Stimulated activated naive CD8-positive, alpha-beta T cell treated with anti-CD3 and anti-CD28 coated beads, Interleukin-15, Interleukin-2, amounts not matched to agents 100 ng/mL and 50 ng/mL, for 24 hours (primary cell): Measurements from ENCODE around the gene RENBP.

Source experiments
- H3K27ac Mint-ChIP-seq: one replicate; pipeline ENCODE4 v1.8.0; 2021; ENCODE audit warnings: mild to moderate bottlenecking, mixed read lengths
- H3K27me3 Mint-ChIP-seq: one replicate; pipeline ENCODE4 v1.8.0; 2021; ENCODE audit warnings: mixed read lengths
- H3K36me3 Mint-ChIP-seq: one replicate; pipeline ENCODE4 v1.8.0; 2021; ENCODE audit warnings: low read depth, mixed read lengths
- H3K4me1 Mint-ChIP-seq: one replicate; pipeline ENCODE4 v1.8.0; 2021; ENCODE audit warnings: low read depth, mixed read lengths
- H3K4me3 Mint-ChIP-seq: one replicate; pipeline ENCODE4 v1.8.0; 2021; ENCODE audit warnings: mild to moderate bottlenecking, mixed read lengths
- H3K9me3 Mint-ChIP-seq: one replicate; pipeline ENCODE4 v1.8.0; 2021; ENCODE audit warnings: mixed read lengths

RENBP gene

GRCh38 chrX:153974003-153974725 lies 29.7 kb upstream of the RENBP start:
- Mint-ChIP-seq H3K36me3 (peaks cover 5% of the 10 kb centered on the region), H3K4me1 (peaks cover 25% of the 10 kb centered on the region)

GRCh38 chrX:153973127-153974002 lies 28.9 kb upstream of the RENBP start:
- Mint-ChIP-seq H3K27ac (peak overlapping the region; percentile 94), H3K4me1 (peaks cover 25% of the 10 kb centered on the region), H3K4me3 (peak overlapping the region; percentile 90), H3K27me3 (no peaks in the 10 kb centered on the region), H3K36me3 (peaks cover 6% of the 10 kb centered on the region), H3K9me3 (no peaks in the 10 kb centered on the region)

More at GRCh38 chrX:153974003-153974725, 29.7 kb upstream of the RENBP start:
- Mint-ChIP-seq H3K27ac (peak overlapping the region; percentile 94), H3K4me3 (peak overlapping the region; percentile 90), H3K9me3 (no peaks in the 10 kb centered on the region), H3K27me3 (no peaks in the 10 kb centered on the region)

DNA sequence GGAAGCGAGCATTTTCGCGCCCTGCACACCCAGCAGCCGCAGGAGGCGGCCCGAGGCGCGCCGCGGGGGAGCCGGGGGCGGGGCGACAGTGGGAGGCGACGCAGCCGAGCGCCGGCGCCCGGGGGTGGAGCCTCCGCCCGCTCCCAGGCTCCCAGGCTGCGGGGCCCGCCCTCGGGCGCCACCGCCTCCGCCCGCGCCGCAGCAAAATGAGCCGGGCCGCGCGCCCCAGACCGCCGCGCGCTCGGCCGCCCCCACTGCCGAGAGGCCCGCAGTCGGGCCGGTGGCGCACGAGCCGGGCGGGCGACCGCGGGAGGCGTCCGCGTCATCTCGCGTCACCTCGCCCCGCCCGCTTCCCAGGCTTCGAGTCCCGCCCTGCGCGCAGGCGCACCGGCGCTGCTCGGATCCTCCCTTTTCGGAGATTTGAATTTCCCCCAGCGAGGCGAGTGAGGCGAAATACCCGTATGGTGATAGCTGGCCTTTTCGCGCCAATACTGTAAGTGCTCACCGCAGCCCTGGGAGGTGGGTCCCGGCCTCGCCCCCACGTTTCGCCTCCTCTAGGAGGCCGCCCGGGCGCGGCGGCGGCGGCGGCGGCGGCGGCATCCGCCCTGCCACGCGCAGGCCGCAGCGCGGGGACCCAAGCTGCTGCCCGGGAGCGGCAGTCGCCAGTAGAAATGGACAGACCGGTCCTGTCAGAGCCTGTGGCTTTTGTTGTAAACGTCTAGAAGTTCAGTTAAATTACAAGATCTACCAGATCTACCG lies 28.1 kb upstream of the RENBP start, which contains the start of gene TMEM187:
TMEM187 (plus strand) TSS at position 387 of the 759 bp plus-strand sequence. CDS start 9,309 bp downstream, outside the sequence.
- no peaks in the 10 kb centered on the region for H3K27me3 Mint-ChIP-seq

DNA sequence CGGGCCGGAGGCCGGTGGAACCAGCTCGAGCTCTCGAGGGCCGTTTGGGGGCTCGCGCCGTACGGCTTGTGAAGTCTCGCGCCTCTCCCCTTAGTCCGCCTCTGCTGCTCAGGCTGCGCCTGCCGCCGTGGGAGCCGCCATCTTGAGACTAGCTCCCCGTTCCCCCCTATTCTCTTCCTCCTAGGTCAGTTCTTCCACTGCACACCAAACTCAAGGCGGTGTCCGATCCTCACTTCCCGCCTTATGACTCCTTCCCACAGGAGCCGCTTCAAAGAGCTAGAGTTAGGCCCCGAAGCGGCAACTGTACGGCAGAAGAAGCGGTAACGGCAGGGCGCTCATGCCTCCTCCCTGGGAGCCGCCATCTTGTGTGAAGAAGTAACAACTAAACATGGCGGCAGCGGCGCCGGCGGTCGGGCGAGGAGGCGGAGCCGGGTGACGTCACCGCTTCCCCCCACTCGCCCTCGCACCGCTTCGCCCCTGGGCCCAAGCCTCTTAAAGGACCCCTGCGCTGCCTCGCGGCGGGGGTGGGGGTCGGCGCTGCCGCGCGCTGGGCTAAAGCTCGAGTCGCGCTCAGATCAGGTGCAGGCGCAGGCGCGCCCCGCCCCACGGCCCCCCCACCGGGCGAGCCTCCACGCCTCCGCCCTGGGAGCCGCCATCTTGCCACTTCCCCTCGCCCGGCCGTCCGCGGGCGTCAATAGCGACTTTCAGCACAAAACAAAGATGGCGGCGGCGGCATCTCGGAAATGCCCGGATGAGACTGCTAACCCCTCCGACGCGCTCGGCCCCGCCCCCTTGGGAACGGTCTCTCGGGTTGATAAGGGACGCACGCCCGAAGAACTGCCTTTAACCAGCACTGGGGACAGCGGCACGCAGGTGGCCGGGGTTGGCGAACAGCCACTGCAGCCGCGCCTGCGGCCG lies 27.3 kb upstream of the RENBP start, which contains the start of gene HCFC1:
HCFC1 (minus strand) TSS at position 369 of the 918 bp plus-strand sequence. CDS start 978 bp downstream, outside the sequence.
- H3K36me3 Mint-ChIP-seq: peaks cover 18% of the 10 kb centered on the region
- no peaks in the 10 kb centered on the region for H3K9me3 Mint-ChIP-seq
- peaks cover 41% of the 10 kb centered on the region for H3K4me1 Mint-ChIP-seq
- peak within 1 kb of the TSS; percentile 97 for H3K4me3 Mint-ChIP-seq
- peak within 1 kb of the TSS; percentile 100 for H3K27ac Mint-ChIP-seq
- no peaks in the 10 kb centered on the region for H3K27me3 Mint-ChIP-seq

More for the DNA sequence above, 28.1 kb upstream of the RENBP start, which contains the start of gene TMEM187:
- Mint-ChIP-seq H3K9me3 (no peaks in the 10 kb centered on the region), H3K27ac (peak within 1 kb of the TSS; percentile 100), H3K36me3 (peaks cover 14% of the 10 kb centered on the region), H3K4me3 (peak within 1 kb of the TSS; percentile 97), H3K4me1 (peaks cover 33% of the 10 kb centered on the region)

- Mint-ChIP-seq H3K4me3 (peak overlapping the region; percentile 97), H3K27me3 (no peaks in the 10 kb centered on the region), H3K9me3 (no peaks in the 10 kb centered on the region), H3K4me1 (peaks cover 47% of the 10 kb centered on the region), H3K27ac (peak overlapping the region; percentile 100), H3K36me3 (peaks cover 18% of the 10 kb centered on the region)
Measured at GRCh38 chrX:153971124-153971449, 26.6 kb upstream of the RENBP start.

DNA sequence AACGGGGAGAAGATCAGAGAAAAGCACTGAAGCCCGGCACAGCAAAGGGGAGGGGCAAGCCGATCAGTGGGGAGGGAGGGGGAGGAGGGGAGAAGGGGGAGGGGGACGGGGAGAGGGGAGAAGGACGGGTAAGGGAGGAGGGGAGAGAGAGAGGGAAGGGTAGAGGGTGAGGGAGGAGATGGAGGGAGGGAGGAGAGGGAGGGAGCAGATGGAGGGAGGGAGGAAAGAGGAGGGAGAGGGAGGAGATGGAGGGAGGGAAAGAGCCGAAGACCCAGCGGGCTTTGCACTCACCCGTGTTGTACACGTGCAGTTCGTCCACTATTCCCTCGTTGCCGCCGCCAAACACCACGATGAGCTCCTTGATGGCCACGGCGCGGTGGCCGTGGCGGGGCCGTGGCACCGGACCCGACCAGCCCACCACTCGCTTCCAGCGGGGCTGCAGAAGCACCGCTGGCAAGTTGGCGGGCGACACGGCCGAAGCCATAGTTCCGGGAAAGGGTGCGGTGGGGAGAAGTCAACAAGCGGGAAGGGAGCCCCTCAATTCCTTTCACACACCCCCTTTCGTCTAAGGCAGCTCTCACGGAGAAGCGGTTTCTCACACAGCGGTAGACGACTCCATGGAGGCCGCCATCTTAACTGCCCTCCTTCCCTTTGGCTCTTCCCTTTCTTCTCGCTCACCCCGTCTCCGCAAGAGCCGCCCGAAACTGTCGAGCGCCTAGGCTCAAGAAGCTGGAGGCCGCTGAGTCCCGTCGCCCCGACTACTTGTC lies 26.1 kb upstream of the RENBP start:
- peak overlapping the region; percentile 100 for H3K27ac Mint-ChIP-seq
- H3K36me3 Mint-ChIP-seq: peaks cover 18% of the 10 kb centered on the region
- no peaks in the 10 kb centered on the region for H3K27me3 Mint-ChIP-seq
- H3K4me1 Mint-ChIP-seq: peaks cover 48% of the 10 kb centered on the region
- no peaks in the 10 kb centered on the region for H3K9me3 Mint-ChIP-seq
- H3K4me3 Mint-ChIP-seq: peak overlapping the region; percentile 97

DNA sequence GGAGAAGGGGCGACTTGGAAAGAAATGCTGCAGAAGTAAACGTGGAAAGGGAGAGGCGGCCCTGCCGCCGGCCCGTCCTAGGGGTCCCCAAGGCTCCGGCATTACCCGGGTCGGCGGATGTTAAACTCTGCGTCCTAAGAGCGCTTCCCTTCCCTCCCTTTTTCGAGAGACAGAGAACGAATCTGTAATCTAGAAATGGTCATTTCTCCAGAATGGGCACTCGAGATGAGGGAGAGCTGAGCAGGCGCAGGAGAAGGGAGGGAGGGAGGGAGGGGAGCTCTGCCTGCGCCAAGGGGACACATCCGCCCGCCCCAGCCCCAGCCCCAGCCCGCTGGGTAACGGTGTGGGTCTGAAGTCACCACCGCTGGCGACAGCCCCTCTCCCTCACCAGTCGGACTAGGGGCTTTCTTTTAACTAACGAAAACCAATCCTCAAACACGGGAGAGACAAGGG lies 25.5 kb upstream of the RENBP start:
- Mint-ChIP-seq H3K27me3 (no peaks in the 10 kb centered on the region), H3K4me1 (peaks cover 48% of the 10 kb centered on the region), H3K4me3 (peak overlapping the region; percentile 92), H3K9me3 (no peaks in the 10 kb centered on the region), H3K27ac (peak overlapping the region; percentile 40), H3K36me3 (peaks cover 18% of the 10 kb centered on the region)

- Mint-ChIP-seq H3K4me1 (peaks cover 42% of the 10 kb centered on the region), H3K4me3 (peak overlapping the region; percentile 92), H3K9me3 (no peaks in the 10 kb centered on the region), H3K27ac (peak overlapping the region; percentile 63), H3K36me3 (peaks cover 18% of the 10 kb centered on the region), H3K27me3 (no peaks in the 10 kb centered on the region)
Measured at GRCh38 chrX:153969125-153969903, 24.9 kb upstream of the RENBP start.

DNA sequence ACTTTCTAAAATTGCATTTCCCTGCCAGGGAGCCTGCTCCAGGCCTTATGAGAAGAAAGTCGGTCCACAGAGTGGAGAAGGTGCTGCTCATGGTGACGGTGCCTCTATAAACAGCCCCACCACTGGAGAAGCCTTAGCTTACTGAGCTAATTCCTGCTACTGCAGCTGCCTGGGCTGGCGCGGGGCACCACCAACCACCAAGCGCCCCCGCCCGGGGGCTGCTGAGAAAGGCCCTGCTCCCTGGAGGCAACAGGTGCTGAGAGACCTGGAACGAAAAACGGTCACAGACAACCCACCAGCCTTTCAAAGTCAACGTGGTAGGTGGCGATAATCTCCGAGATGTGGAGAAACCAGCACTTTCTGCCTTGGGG lies 24.3 kb upstream of the RENBP start:
- H3K27me3 Mint-ChIP-seq: no peaks in the 10 kb centered on the region
- H3K36me3 Mint-ChIP-seq: peaks cover 18% of the 10 kb centered on the region
- peak overlapping the region; percentile 92 for H3K4me3 Mint-ChIP-seq
- H3K4me1 Mint-ChIP-seq: peaks cover 37% of the 10 kb centered on the region
- no peaks in the 10 kb centered on the region for H3K9me3 Mint-ChIP-seq
- H3K27ac Mint-ChIP-seq: peak overlapping the region; percentile 86

DNA sequence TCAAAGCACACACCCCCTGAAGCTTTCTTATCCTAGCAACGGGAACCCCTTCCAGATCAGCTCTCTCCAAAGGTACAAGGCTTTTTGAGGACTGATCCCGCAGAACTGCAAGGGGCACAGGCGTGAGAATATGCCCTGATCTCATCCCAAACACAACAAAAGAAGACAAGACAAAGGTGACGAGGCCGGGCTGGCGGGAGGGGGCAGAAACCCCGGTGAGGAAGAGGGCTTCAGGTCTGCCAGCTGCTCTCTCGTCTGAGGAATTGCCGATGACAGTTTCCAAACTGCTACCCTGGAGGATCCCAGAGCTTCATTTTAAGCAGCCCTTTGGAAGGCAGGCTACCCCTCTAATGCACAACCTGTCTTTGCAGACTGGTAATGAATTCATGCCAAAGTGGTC lies 23.8 kb upstream of the RENBP start:
- H3K27me3 Mint-ChIP-seq: no peaks in the 10 kb centered on the region
- no peaks in the 10 kb centered on the region for H3K9me3 Mint-ChIP-seq
- H3K4me3 Mint-ChIP-seq: peak overlapping the region; percentile 92
- H3K36me3 Mint-ChIP-seq: peaks cover 18% of the 10 kb centered on the region
- peak overlapping the region; percentile 86 for H3K27ac Mint-ChIP-seq
- H3K4me1 Mint-ChIP-seq: peaks cover 32% of the 10 kb centered on the region

GRCh38 chrX:153967536-153968224 lies 23.2 kb upstream of the RENBP start:
- Mint-ChIP-seq H3K4me1 (peaks cover 30% of the 10 kb centered on the region), H3K9me3 (no peaks in the 10 kb centered on the region), H3K27me3 (no peaks in the 10 kb centered on the region), H3K36me3 (peaks cover 21% of the 10 kb centered on the region), H3K4me3 (peak overlapping the region; percentile 92), H3K27ac (peak overlapping the region; percentile 86)

DNA sequence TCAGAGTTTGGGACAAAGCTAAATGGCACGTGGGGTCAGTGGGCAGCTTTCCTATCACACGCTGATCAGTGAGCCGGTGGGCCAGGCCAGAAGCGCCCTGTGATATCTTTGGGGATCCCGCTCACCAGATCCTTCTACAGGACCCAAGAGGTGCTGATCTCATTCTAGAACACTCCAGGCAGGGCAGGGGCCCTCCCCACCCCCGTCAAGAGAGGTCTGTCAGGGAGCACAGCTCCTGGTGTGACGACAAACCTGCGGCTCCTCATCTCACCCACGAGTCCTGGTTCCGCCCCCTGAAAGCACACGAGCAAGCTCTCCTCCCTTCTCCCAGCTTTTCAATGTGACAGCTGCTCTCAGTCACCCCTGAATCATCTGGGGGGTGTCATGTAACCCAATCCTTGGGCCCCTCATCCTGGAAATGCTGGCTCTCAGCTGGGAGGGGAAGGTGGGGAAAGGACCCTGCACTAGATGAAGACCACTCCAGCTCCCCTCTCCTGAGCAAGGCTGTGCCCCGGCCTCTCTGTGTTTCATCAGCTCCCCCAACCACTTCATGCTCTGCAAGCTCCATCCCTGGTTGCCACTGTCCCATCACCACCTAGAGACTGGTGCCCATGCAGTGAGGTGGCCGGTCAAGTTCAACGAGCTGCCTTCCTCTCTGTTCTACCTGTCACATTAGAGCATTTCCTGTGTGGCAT lies 22.5 kb upstream of the RENBP start:
- peaks cover 30% of the 10 kb centered on the region for H3K4me1 Mint-ChIP-seq
- H3K4me3 Mint-ChIP-seq: peak overlapping the region; percentile 92
- H3K9me3 Mint-ChIP-seq: no peaks in the 10 kb centered on the region
- H3K36me3 Mint-ChIP-seq: peaks cover 25% of the 10 kb centered on the region
- no peaks in the 10 kb centered on the region for H3K27me3 Mint-ChIP-seq
- peak overlapping the region; percentile 86 for H3K27ac Mint-ChIP-seq
